ENCODE results near the gene SIPA1.
"Not testable (repeated sequence)": the region's sequence is repeated elsewhere in the genome, so short reads cannot be mapped to it uniquely, and the experiment has no call there.

SIPA1 gene

DNA sequence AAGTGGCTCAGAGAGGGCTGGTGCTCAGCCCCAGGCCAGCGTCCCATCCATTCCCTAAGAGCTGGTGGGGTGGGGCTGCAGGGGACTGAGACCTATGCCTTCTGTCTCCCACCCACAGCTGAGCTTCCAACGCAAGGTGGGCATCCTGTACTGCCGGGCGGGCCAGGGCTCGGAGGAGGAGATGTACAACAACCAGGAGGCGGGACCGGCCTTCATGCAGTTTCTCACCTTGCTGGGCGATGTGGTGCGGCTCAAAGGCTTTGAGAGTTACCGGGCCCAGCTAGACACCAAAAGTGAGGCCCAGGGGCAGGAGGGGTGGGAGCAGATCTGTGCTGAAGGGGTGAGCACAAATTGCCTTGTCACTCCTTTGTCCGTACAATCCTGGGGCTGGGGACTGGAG, 6.9 kb downstream of the SIPA1 start:
- no peak for DNase-seq

GRCh38 chr11:65645710-65646109, 7.8 kb downstream of the SIPA1 start:
- no peak for DNase-seq

DNA sequence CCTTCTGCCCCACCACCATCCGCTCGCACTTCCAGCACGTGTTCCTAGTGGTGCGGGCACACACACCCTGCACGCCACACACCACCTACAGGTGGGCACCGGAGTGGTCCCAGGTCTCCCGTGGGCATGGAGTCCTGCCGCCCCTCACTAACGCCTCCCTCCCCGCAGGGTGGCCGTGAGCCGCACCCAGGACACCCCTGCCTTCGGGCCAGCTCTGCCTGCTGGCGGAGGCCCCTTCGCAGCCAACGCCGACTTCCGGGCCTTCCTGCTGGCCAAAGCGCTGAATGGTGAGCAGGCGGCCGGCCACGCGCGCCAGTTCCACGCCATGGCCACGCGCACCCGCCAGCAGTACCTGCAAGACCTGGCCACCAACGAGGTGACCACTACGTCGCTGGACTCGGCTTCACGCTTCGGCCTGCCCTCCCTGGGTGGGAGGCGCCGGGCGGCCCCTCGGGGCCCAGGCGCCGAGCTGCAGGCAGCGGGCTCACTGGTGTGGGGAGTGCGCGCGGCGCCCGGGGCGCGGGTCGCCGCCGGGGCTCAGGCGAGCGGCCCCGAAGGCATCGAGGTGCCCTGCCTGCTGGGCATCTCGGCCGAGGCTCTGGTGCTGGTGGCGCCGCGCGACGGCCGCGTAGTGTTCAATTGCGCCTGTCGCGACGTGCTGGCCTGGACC, 8.5 kb downstream of the SIPA1 start:
- DNase-seq = no peak

GRCh38 chr11:65646958-65647701, 9.2 kb downstream of the SIPA1 start:
- peak; percentile 82 for DNase-seq

- no peak for DNase-seq
These were observed 11.1 kb downstream of the SIPA1 start for GRCh38 chr11:65648997-65649493.

DNA sequence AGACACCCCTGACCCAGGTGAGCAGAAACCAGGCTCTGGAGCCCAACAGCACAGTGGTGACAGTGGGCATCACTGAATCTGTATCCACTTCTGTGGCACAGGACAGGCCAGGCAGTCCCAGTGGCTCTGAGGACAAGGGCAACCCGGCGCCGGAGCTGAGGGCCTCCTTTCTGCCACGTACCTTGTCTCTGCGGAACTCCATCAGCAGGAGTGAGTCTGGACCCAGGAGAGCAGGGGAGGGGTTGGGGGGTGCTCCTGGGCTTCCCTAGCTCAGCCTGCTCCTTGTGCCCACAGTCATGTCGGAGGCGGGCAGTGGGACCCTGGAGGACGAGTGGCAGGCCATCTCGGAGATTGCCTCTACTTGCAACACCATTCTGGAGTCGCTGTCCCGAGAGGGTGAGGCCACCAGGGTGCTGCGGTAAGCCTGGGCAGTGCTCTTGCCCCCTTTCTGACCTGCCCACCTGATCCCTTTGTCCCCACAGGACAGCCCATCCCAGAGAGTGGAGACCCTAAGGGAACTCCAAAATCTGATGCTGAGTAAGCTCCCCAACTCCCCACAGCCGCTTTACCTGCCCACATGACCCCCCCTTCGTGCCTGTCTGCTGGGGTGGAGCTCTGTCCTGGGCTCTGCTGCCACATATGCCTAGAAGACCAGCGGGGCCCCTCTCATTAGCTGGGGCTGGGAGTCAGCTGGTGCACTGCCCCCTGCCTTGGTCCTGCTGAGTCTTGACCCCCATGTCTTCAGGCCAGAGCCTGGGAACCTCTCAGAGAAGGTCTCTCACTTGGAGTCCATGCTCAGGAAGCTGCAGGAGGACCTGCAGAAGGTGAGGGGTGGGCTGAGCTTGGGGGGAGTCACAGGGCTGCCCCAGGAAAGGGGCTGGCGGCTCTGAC, 12.0 kb downstream of the SIPA1 start:
- DNase-seq = no peak

DNA sequence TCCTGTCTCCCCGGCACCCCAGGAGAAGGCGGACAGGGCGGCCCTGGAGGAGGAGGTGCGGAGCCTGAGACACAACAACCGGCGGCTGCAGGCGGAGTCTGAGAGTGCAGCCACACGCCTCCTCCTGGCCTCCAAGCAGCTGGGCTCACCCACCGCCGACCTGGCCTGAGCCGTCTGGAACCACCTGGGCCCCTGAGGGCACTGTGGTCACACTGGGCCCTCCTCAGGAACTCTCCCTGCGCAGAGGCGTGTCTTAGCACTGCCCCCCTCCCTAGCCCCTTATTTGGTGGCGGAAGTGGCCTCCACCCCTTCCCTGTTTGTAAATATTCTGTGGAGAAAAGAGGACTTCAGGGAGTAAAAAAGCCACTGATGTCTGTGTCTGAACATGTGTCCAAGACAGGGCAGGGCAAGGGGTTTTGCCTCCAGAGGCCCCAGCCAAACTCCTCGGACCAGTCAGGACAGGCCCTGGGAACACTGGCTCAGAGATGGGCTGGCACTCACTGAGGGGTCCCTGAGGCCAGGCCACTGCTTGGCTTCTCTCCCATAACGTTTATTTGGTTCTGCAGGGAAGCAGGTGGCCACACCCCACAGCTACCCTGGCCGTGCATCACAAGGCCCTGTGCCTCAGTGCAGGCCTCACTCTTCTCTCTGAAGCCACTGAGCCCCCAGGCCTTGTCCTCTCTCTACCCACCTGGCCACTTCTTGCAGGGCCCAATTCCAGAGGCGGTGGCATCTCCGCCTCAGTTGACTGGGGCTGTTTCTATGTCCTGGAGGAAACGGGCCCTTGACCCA, 12.8 kb downstream of the SIPA1 start:
- DNase-seq = no peak

GRCh38 chr11:65651339-65651588, 13.4 kb downstream of the SIPA1 start:
- DNase-seq = no peak

- peak; percentile 76 for DNase-seq
These were observed 13.9 kb downstream of the SIPA1 start for GRCh38 chr11:65651589-65652510.

- DNase-seq = peak; percentile 96
These were observed 14.8 kb downstream of the SIPA1 start for GRCh38 chr11:65652511-65653228.

GRCh38 chr11:65653229-65654225, 15.6 kb downstream of the SIPA1 start:
- DNase-seq = no peak

- DNase-seq = no peak
These were observed 16.8 kb downstream of the SIPA1 start for GRCh38 chr11:65654375-65655349.

DNA sequence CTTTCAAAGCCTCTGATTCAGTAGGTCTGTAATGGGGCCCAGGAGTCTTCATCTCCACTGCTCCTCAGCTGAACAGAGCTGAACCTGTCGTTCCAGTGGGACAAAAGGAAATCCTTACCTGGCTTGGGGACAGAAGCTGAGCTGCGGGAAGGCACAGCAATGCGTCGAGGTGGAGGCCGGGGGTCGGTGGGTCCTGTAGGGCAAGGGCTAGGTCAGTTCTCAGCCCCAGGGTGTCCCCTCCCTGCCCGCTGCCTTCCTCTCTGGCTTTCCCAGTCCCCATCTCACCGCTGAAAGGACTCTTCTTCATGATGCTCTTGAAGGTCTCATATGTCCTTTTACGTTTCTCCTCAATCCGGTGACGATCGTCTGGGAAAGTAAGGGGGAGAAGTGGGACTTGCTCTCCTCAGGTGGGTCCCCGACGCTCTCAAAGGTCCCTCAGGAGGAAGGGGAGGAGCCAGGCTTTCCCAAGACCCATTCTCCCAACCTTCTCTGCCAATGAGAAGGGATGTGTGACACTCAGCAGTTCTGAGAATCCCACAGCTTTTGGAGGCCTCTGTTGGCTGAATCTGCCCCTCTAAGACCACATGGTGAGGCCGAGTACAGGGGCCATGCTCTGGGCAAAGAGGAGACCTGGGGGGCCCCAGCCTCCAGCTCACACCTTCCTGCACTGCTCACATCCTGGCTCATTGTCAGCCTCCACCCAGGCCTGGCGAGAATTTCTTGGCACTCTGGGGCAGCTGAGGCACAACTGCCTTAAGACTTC, 17.9 kb downstream of the SIPA1 start:
- DNase-seq = no peak

DNA sequence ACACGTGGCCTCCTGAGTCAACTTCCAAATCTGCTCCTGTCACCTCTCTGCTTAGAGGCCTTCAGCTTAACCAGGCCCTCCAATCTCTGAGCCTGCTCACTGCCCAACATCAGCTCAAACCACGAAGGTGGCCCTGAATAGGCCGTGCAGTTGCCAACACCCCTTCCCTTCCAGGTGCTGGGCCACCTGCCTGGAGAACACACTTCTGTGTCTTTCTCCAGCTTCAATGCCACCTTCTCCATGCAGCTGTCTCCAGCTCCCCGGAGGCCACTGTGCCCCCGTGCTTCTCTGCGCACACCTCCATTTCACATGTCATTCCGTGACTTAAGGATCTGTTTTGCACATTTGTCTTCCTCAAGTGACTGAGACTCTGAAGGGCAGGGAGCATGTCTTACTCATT, 19.5 kb downstream of the SIPA1 start:
- no peak for DNase-seq

DNA sequence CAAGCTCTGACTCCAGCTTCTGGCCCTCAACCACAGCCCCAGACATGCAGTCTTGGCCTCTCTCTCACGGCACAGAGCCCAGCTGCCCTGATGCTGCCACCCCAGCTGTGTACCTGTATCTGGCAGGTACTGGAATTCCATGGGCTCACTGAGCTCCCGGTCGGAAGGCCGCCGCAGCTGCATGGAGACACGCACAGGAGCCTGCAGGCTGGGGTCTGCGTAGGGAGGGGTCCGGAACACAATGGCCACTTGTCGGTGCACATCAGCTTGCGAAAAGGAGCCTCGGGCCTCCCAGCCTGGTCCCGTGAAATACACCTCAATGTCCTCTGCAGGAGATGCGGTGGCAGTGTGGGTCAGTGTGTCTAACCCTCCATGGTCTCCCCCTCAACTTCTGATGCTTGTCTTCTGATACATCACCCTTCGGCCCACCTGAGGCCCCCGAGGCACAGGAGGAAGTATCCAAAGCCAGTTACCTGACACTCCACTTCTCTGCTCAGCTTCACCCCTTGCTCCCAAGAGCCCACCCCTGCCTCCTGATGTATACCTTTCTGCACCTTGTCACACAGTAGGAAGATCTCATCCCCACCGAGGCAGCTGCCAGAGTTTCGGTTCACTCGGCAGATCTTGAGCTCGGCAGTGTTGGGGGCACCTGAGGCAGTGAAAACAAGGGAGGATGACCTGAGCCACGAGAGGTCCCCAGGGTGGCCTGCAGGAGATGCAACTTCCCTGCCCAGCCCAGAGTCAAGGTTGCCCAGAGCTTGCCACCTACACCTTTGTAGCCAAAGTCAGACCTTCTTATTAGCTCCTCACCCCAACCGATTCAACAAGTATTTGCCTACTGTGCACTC, 20.5 kb downstream of the SIPA1 start:
- no peak for DNase-seq

DNA sequence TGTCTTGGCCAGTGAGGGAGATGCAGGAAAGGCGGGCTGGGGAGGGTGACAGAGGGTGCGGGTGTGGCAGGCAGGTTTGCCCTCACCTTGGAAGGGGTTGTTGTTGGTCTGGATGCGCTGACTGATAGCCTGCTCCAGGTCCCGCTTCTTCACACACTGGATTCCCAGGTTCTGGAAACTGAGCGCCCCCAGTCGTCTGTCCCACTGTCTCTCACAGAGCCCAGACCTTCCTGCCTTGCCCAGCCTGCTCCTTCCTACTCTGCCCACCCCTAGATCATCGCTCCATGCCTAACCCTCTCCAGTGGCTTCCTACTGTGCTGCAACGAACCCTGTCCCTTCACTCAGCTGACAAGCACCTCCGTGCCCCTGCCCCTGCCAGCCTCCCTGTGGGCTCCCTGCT, 22.1 kb downstream of the SIPA1 start:
- no peak for DNase-seq

- DNase-seq = not testable (repeated sequence)
These were observed 23.0 kb downstream of the SIPA1 start for GRCh38 chr11:65660908-65661307.

Data from DMS53 (cell line).